ENCODE results near the gene GEN1. TPM values are rescaled to one million over a fixed set of nuclear protein-coding genes. Genes with fewer than 3 reads are reported as not detected.
A peak's percentile ranks its signal among the peaks of the same experiment; 100 is the strongest.

GEN1 gene
- total RNA-seq, 2 donors from 2014 or later, result 6.5 to 7.6 TPM

- TF ChIP-seq CTCF (IDR thresholded peaks at IDR 0.05) (no peak), POLR2A (IDR thresholded peaks at IDR 0.05) (no peak)
- no peak for ATAC-seq
These were observed 46.9 kb downstream of the GEN1 start for GRCh38 chr2:17800693-17801458.

GRCh38 chr2:17803497-17803896 lies 49.6 kb downstream of the GEN1 start:
- H3K4me1 ChIP-seq, result no peaks in the 10 kb centered on the region
- ATAC-seq, result no peak
- no peak for DNase-seq
- H3K36me3 ChIP-seq (replicated peaks in 1 of 2; ENCODE audit: insufficient read depth in 1 of 2, low read depth in 2 of 2), result no peaks in the 10 kb centered on the region
- 23 to 25% methylated on average over 3 of the region's 3 CpGs for WGBS, 2 donors
- no peak overlapping the region for H3K27ac ChIP-seq
- intact Hi-C loops (cut with DNase I), result no loop called here
- no peak overlapping the region for H3K4me3 ChIP-seq
- no peaks in the 10 kb centered on the region for H3K27me3 ChIP-seq
- no peaks in the 10 kb centered on the region for H3K9me3 ChIP-seq
- TF ChIP-seq CTCF (IDR thresholded peaks at IDR 0.05) (no peak), POLR2A (IDR thresholded peaks at IDR 0.05) (no peak)

More at GRCh38 chr2:17800693-17801458, 46.9 kb downstream of the GEN1 start:
- no peak overlapping the region for H3K27ac ChIP-seq
- WGBS, 2 donors, result 92 to 94% methylated on average over 1 of the region's 1 CpG
- H3K4me3 ChIP-seq, result no peak overlapping the region
- intact Hi-C loops (cut with DNase I), result no loop called here
- H3K4me1 ChIP-seq, result no peaks in the 10 kb centered on the region
- H3K36me3 ChIP-seq (replicated peaks in 1 of 2; ENCODE audit: insufficient read depth in 1 of 2, low read depth in 2 of 2), result no peaks in the 10 kb centered on the region
- H3K9me3 ChIP-seq, result no peaks in the 10 kb centered on the region
- DNase-seq, result peak in 2 of 4 donors; percentile 7 to 19
- H3K27me3 ChIP-seq, result no peaks in the 10 kb centered on the region

GRCh38 chr2:17804358-17804757 lies 50.4 kb downstream of the GEN1 start:
- TF ChIP-seq CTCF (IDR thresholded peaks at IDR 0.05), result no peak
- no peak for TF ChIP-seq POLR2A (IDR thresholded peaks at IDR 0.05)
- no peaks in the 10 kb centered on the region for H3K4me1 ChIP-seq
- H3K36me3 ChIP-seq (replicated peaks in 1 of 2; ENCODE audit: insufficient read depth in 1 of 2, low read depth in 2 of 2), result no peaks in the 10 kb centered on the region
- no peaks in the 10 kb centered on the region for H3K27me3 ChIP-seq
- 43 to 55% methylated on average over 3 of the region's 3 CpGs for WGBS, 2 donors
- no peaks in the 10 kb centered on the region for H3K9me3 ChIP-seq
- H3K4me3 ChIP-seq, result no peak overlapping the region
- ATAC-seq, result no peak
- intact Hi-C loops (cut with DNase I), result no loop called here
- H3K27ac ChIP-seq, result no peak overlapping the region
- DNase-seq, result peak in 1 of 4 donors; percentile 4

GRCh38 chr2:17805166-17805565 lies 51.2 kb downstream of the GEN1 start:
- intact Hi-C loops (cut with DNase I), result no loop called here
- ATAC-seq, result no peak
- Histone ChIP-seq H3K27ac (no peak overlapping the region), H3K4me1 (no peaks in the 10 kb centered on the region), H3K4me3 (no peak overlapping the region), H3K36me3 (replicated peaks in 1 of 2; ENCODE audit: insufficient read depth in 1 of 2, low read depth in 2 of 2) (no peaks in the 10 kb centered on the region), H3K9me3 (no peaks in the 10 kb centered on the region), H3K27me3 (no peaks in the 10 kb centered on the region)
- DNase-seq, result no peak
- 51 to 72% methylated on average over 2 of the region's 2 CpGs for WGBS, 2 donors
- TF ChIP-seq CTCF (IDR thresholded peaks at IDR 0.05) (no peak), POLR2A (IDR thresholded peaks at IDR 0.05) (no peak)
